Epithelial cell of proximal tubule (primary cell): ENCODE measurements around the gene TAF1A. TPM values are rescaled to one million over a fixed set of nuclear protein-coding genes. Genes with fewer than 3 reads are reported as not detected.

Experiments used
- DNase-seq: peaks from one replicate; pipeline ENCODE4 v3.0.0-alpha.2; 2011; ENCODE audit warnings: low read depth
- H3K4me3 ChIP-seq: 2 replicates; pipeline ENCODE4 v1.5.1; 2011; ENCODE audit warnings: low read depth, mild to moderate bottlenecking, low read length
- CTCF ChIP-seq: conservative IDR thresholded peaks from 2 replicates; pipeline ENCODE4 v1.5.1; 2012; ENCODE audit warnings: low read depth, mild to moderate bottlenecking, low read length
- total RNA-seq: library from RNA; depleted of rRNA; stranded (reverse); fragments of >200 nt; gene quantifications from 2 replicates; pipeline ENCODE4 v1.2.3, GENCODE V29; 2015

The TAF1A gene
- total RNA-seq, 1 donor from 2014 or later: 10.5 TPM

DNA sequence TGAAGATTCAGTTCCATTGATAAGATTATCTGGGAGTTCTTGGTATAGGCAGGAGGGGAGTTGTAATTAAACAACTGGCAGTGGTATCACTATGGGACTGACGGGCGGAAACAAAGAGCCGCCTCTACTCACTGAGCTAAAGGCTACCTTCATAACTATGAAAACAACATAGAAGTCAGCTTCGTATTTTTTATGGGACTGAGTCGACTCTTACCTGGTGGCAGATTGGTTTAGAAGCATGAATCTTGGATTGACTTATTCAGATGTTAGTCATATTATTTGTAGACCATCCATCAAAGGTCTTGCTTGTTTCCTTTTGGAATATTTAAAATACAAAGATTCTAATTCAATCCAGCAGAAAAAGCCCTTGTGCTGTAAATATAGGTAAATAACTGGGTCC is 35.6 kb downstream of the TAF1A start:
- H3K4me3 ChIP-seq: no peak overlapping the region
- DNase-seq: no peak
- TF ChIP-seq CTCF: no peak

GRCh38 chr1:222552882-222553281 is 36.9 kb downstream of the TAF1A start:
- no peak for DNase-seq
- TF ChIP-seq CTCF: no peak
- H3K4me3 ChIP-seq: no peak overlapping the region

DNA sequence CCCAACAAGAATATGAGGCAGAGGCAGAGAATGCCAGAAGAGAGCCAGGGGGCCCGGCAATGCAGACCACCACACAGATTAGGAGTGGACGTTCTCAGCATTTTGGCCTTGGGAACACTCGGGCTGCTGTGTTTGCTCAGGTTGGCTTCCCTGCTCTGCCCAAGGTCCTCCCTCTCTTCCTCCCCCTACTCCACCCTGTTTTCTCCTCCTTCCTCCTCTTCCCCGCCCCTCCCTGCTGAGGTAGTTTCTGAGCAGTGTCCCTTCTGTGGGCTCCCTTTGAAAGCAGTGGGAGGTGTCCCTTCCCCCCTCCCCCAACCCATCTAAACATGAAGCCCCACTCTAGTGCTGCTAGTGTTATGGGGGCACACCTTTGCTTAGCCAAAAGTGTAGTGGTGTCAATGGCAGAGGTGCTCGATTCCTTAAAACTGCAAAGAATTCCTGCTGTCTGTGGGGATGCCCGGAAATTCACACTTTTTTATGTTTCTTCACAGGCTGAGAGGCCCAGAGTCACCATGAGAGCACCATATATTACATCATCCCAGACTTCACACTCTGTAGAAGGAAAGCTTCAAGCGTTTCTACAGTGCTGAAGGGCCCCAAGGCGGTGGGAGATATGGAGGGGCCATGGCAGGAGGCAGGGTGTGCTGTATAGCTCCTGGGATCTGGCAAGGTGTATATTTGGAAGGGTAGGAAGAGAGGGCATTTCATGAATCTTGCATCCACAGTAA is 41.6 kb downstream of the TAF1A start, which contains the start of gene HHIPL2:
Gene HHIPL2, minus strand, starts transcription at position 161 of the 728 bp plus-strand sequence. Its CDS starts 60 bp downstream, at position 101.
- no peak for TF ChIP-seq CTCF
- DNase-seq: no peak
- no peak within 1 kb of the TSS for H3K4me3 ChIP-seq

DNA sequence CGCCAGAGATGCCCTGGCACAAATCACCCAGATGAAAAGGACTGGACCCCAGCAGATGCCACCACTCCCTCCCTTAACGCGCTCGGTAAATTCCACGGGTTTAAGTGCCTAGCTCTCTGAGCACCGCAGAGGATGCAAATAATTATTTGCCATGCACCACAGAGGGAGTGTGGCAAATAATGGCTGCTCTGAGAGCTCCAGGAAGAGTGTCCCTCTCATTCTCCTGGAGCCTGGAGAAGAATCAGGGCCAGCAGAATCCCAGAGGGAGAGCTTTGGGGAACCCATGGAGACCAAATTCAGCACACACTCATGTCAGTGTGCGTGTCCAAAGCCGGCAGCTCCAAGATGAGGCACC is 42.5 kb downstream of the TAF1A start:
- TF ChIP-seq CTCF: no peak
- no peak for DNase-seq
- H3K4me3 ChIP-seq: no peak overlapping the region

- TF ChIP-seq CTCF: peak; percentile 14
- H3K4me3 ChIP-seq: no peak overlapping the region
- DNase-seq: peak; percentile 43
Measured at GRCh38 chr1:222546548-222547259, 43.0 kb downstream of the TAF1A start.

GRCh38 chr1:222546091-222546490 is 43.6 kb downstream of the TAF1A start:
- no peak for TF ChIP-seq CTCF
- no peak overlapping the region for H3K4me3 ChIP-seq
- no peak for DNase-seq
